Lower lobe of right lung (tissue), 2 donors: Measurements from ENCODE around the gene ACBD6. TPM values are rescaled to one million over a fixed set of nuclear protein-coding genes. Genes with fewer than 3 reads are reported as not detected.

Experiments
- ATAC-seq, 2 donors: fragments of 200-7000 bp; cut with Tn5 transposase; one replicate each; pipeline ENCODE4 v1.9.1; 2020 to 2022; ENCODE audit warnings: mild to moderate bottlenecking in 2 of 2, moderate library complexity in 2 of 2
- DNase-seq: peaks from one replicate; pipeline ENCODE4 v3.0.0-alpha.2; 2020
- H3K27ac ChIP-seq: fragments of 200-600 bp; one replicate; pipeline ENCODE4 v1.8.0; 2022
- H3K27me3 ChIP-seq: fragments of 200-600 bp; one replicate; pipeline ENCODE4 v1.8.0; 2022; ENCODE audit warnings: low read depth
- H3K36me3 ChIP-seq: fragments of 200-600 bp; one replicate; pipeline ENCODE4 v1.8.0; 2022; ENCODE audit warnings: mild to moderate bottlenecking
- H3K4me1 ChIP-seq: fragments of 200-600 bp; one replicate; pipeline ENCODE4 v1.8.0; 2022
- H3K4me3 ChIP-seq: fragments of 200-600 bp; one replicate; pipeline ENCODE4 v1.8.0; 2022; ENCODE audit warnings: mild to moderate bottlenecking
- H3K9me3 ChIP-seq: fragments of 200-600 bp; one replicate; pipeline ENCODE4 v1.8.0; 2022
- intact Hi-C: fragments of 100-400 bp; cut with DNase I; formaldehyde crosslinking; loops from one replicate; pipeline ENCODE4 v1.11.0; 2022
- total RNA-seq: library from RNA; stranded (reverse); fragmentation: NEBNext Ultra II Directional; extraction: Animal tissue kit (Norgen Biotek cat#: 25700); gene quantifications from one replicate; pipeline ENCODE4 v1.2.1, GENCODE V29; 2021
- TF ChIP-seq, protein P1 (sequence below): fragments of 200-600 bp; IDR thresholded peaks from one replicate; pipeline ENCODE4 v1.8.0; 2022; ENCODE audit warnings: antibody characterized with exemption, mild to moderate bottlenecking
- donor health status: DM: no; HTN: yes; CAD: no; lungs with severe emphysema.

The ACBD6 gene
- total RNA-seq, 1 donor from 2014 or later: 37.4 TPM

DNA sequence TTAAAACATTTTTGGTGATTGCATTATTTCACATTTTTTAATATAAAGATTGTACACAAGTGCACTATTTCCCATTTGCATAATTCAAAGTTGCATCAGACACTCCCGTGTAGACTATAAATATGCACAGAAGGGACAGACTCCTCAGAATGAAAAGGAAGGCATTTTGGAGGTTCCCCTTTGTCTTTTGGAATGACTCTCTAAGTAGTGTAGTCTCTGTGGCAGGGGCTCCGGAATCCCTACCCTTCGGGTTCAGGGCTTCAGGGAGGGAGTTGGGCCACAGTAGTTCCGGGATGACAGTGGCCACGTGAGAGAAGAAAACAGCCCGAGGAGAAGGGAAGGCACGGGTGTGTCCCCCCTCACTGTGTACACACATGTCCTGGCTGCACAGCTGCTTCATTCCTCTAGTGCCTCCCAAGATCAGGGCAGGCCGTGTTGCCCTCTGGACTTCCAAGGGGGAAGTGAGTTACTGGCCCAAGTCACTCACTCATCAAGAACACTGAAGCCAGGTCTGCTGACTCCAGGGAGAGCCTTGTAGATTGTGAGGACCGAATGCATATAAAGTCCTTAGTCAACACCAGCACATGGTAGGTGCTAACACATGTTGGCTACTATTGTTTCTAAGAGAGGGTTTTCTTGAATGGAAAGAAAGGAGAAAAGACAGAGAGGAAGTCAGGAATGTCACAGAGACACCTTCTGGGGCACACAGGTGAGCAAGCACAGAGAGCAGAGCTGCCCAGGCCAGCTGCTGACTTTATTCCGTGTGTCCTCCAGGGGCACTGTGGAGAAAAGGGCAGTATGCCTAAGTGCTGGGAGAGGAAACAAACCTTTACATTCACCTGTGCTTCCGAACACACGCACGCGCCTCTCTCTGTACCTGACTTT lies 232.5 kb downstream of the ACBD6 start:
- H3K4me3 ChIP-seq: no peak overlapping the region
- no peaks in the 10 kb centered on the region for H3K4me1 ChIP-seq
- TF ChIP-seq, protein P1, sequence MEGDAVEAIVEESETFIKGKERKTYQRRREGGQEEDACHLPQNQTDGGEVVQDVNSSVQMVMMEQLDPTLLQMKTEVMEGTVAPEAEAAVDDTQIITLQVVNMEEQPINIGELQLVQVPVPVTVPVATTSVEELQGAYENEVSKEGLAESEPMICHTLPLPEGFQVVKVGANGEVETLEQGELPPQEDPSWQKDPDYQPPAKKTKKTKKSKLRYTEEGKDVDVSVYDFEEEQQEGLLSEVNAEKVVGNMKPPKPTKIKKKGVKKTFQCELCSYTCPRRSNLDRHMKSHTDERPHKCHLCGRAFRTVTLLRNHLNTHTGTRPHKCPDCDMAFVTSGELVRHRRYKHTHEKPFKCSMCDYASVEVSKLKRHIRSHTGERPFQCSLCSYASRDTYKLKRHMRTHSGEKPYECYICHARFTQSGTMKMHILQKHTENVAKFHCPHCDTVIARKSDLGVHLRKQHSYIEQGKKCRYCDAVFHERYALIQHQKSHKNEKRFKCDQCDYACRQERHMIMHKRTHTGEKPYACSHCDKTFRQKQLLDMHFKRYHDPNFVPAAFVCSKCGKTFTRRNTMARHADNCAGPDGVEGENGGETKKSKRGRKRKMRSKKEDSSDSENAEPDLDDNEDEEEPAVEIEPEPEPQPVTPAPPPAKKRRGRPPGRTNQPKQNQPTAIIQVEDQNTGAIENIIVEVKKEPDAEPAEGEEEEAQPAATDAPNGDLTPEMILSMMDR: no peak
- no peak overlapping the region for H3K27ac ChIP-seq
- peaks cover 10% of the 10 kb centered on the region for H3K36me3 ChIP-seq
- DNase-seq (no peak), ATAC-seq (peak; percentile 31 to 65)
- intact Hi-C loops: no loop called here
- H3K27me3 ChIP-seq: no peaks in the 10 kb centered on the region
- no peaks in the 10 kb centered on the region for H3K9me3 ChIP-seq

DNA sequence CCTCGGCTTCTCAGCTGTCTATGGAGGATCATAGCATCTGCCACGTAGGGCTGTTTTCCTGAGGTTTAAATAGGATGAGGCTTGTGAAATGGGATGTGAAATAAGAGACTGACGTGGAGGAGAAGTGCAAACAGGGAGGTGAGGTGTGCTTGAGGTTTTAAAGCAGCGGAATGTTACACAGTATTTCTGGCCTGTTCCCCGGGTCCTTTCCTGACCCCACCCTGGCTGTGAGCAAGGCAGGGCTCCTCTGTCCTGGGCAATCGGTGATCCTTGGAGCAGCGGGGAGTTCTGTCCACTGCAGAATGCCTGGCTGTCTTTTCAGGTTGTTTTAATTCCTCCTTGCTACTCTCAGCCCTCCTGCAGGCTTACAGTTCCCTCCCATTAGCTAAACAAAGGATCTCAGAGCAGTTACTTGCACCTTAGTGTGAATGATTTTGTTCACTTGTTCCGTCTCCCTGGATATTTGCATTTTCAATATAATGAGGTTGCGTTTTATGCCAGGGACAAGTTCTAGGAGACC lies 233.8 kb downstream of the ACBD6 start:
- intact Hi-C loops: no loop called here
- no peak overlapping the region for H3K27ac ChIP-seq
- H3K27me3 ChIP-seq: no peaks in the 10 kb centered on the region
- H3K9me3 ChIP-seq: no peaks in the 10 kb centered on the region
- TF ChIP-seq, protein P1: no peak
- H3K4me3 ChIP-seq: no peak overlapping the region
- H3K4me1 ChIP-seq: no peaks in the 10 kb centered on the region
- no peaks in the 10 kb centered on the region for H3K36me3 ChIP-seq
- ATAC-seq: no peak
- DNase-seq: no peak

DNA sequence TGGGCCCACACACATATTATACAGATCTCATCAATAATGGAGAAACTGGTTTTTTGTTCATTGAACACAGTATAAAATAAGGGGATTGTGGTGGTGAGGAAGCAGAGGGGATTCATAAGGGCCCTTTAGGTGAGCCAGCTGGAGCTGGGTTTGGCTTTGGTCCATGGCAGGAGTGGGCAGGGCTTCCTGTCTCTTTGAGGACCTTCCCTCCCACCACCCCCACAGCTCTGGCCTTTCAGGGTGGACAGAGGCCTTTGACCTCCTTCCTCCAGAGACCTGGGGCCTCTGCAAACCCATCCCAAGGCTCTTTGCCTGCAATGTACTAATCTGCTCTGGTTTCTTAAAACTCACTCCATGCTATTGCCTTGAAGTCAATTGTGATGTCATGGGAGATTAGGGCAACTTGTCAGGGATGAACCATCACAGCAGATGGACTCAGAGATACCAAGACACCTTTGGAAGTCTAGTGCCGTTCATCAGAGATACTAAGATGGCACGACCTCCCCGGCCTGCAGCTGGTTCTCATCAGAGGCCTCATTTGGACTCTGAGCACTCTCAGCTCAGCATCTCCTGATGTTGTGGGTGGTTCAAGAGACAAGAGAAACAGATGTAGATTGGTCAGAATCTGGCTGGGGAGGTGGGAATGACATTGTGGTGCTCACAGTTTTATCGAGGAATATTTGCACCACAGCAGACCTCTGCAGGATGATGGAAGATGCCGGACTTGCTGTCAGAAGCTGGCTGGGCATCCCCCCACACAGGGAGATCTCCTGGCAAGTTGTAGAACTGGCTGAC lies 234.4 kb downstream of the ACBD6 start:
- H3K4me3 ChIP-seq: no peak overlapping the region
- no peaks in the 10 kb centered on the region for H3K9me3 ChIP-seq
- H3K36me3 ChIP-seq: no peaks in the 10 kb centered on the region
- DNase-seq (no peak), ATAC-seq (no peak)
- TF ChIP-seq, protein P1: no peak
- intact Hi-C loops: no loop called here
- no peaks in the 10 kb centered on the region for H3K4me1 ChIP-seq
- H3K27me3 ChIP-seq: peaks cover 5% of the 10 kb centered on the region
- no peak overlapping the region for H3K27ac ChIP-seq

DNA sequence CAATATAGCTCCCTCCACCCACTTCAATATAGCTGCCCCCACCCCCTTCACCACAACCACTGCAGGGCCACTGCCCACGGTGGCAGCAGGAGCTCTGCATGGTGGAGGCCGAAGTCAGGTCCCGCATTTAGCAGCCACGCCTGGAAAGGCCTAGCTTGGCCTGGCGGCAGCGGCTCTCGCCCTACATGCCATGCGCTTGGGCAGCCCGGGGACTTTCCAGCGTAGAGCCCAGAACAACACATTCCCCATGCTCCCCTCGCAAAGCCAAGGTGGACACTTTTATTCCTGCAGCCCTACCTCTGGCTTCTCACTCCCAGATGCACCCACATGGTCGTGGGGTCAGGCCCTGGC lies 235.2 kb downstream of the ACBD6 start:
- Histone ChIP-seq H3K27ac (no peak overlapping the region), H3K27me3 (peaks cover 8% of the 10 kb centered on the region), H3K9me3 (no peaks in the 10 kb centered on the region), H3K36me3 (no peaks in the 10 kb centered on the region), H3K4me3 (no peak overlapping the region), H3K4me1 (no peaks in the 10 kb centered on the region)
- intact Hi-C loops: no loop called here
- no peak for DNase-seq
- TF ChIP-seq, protein P1: no peak
- no peak for ATAC-seq

DNA sequence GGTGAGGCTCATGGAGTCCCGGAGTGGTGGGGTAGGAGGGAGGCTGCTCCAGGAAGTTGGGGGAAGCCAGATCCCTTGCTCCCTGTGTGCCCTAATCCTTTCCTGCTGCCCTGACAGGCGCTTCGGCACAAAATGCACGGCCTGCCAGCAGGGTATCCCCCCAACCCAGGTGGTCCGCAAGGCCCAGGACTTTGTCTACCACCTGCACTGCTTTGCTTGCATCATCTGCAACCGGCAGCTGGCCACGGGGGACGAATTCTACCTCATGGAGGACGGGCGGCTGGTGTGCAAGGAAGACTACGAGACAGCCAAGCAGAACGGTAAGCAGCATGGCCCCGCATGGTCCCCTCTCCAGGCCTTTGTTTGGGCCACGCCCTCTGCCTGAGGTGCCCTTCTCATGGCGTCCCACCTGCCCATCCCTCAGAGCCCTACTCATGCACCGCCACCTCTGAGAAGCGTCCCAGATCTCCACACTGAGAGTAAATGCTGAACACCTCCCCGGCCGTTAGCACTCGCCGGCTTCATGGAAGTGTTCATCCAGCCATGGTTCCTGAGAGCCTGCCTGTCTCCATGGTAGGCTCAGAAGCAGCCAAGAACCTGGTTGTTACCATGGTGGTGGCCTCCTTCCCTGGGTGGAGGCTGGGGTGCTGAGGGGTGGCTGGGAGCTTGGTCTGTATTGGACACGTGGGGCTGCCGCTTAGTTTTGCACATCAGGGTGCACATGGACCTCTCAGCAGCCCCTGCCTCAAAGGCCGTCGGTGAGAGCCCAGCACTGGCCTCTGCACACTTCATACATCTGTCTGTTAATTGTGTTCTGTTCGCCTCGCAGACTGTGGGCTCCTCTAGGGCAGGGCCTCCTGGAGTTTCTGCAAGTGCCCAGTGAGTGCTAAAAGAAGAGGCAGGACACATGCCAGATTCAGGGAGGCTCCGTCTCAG lies 235.8 kb downstream of the ACBD6 start:
- H3K36me3 ChIP-seq: no peaks in the 10 kb centered on the region
- intact Hi-C loops: no loop called here
- TF ChIP-seq, protein P1: no peak
- no peaks in the 10 kb centered on the region for H3K4me1 ChIP-seq
- H3K4me3 ChIP-seq: no peak overlapping the region
- no peaks in the 10 kb centered on the region for H3K9me3 ChIP-seq
- ATAC-seq (no peak), DNase-seq (no peak)
- H3K27me3 ChIP-seq: peaks cover 8% of the 10 kb centered on the region
- no peak overlapping the region for H3K27ac ChIP-seq
